ENCODE measurements around the gene ZC3H4. TPM values are rescaled to one million over a fixed set of nuclear protein-coding genes. Genes with fewer than 3 reads are reported as not detected.

Gene ZC3H4
- total RNA-seq, 4 donors from 2014 or later = 26.2 to 34.7 (median 30.2) TPM

DNA sequence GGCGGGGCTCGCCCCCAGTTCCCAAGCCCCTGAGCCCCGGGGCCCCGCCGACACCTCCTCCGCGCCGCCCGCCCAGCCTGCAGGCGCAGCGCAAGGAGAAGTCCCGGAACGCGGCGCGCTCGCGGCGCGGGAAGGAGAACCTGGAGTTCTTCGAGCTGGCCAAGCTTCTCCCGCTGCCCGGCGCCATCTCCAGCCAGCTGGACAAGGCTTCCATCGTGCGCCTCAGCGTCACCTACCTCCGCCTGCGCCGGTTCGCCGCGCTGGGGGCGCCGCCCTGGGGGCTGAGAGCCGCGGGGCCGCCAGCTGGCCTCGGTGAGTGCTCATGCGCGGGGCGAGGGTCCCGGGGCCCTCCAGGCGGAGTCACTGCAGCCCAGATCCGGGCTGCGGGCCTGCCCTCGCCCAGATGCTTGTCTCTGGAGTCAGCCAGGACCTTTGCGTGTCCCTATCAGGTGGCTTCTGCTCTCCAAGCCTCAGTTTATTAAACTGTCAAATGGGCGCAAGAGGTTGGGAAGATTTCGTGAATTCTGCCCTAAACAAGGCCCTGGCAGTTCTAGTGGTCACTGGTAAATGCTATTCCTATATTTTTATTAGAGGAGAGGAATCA, 91.9 kb downstream of the ZC3H4 start:
- no peaks in the 10 kb centered on the region for H3K36me3 ChIP-seq
- H3K27me3 ChIP-seq = peaks cover 18 to 83% (median 52%) of the 10 kb centered on the region in 4 donors
- DNase-seq (ENCODE audit: extremely low spot score) = no peak
- 5% methylated on average over 27 of the region's 50 CpGs for WGBS
- peak overlapping the region in 3 of 4 donors; percentile 26 to 43 (median 34) for H3K4me3 ChIP-seq
- no peaks in the 10 kb centered on the region for H3K9me3 ChIP-seq
- TF ChIP-seq CTCF (IDR thresholded peaks at IDR 0.05) (no peak), POLR2A (IDR thresholded peaks at IDR 0.05; ENCODE audit: low read depth) (no peak), POLR2AphosphoS5 (IDR thresholded peaks at IDR 0.05) (no peak), EP300 (IDR thresholded peaks at IDR 0.05) (no peak)
- peaks cover 24 to 45% (median 39%) of the 10 kb centered on the region in 4 donors for H3K4me1 ChIP-seq
- H3K27ac ChIP-seq (replicated peaks in 1 of 4) = no peak overlapping the region
- intact Hi-C loops (cut with DNase I) = no loop called here

DNA sequence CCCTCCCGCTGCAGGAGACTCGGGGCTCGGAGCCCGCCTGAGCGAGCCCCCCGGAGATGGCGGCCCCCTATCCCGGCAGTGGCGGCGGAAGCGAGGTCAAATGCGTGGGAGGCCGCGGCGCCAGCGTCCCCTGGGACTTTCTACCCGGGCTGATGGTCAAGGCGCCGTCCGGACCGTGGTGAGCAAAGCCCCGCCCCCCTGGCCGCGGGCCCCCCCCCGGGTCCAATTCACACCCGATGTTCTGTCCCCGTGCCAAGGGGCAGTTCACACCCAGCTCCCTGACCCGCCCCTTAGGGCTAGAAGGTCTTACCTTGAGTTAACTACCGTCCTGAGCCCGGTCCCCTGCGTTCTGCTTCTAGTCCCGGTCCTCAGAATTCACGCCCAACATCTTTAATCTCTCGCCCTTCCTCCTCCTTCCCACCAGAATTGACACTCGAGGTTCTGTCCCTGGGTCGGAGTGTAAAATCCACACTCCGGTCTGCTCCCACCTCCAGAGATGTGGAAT, 92.5 kb downstream of the ZC3H4 start:
- Histone ChIP-seq H3K9me3 (no peaks in the 10 kb centered on the region), H3K27me3 (peaks cover 18 to 77% (median 50%) of the 10 kb centered on the region in 4 donors), H3K4me3 (peak overlapping the region; percentile 25 to 43 (median 30)), H3K27ac (replicated peaks in 1 of 4) (no peak overlapping the region), H3K36me3 (no peaks in the 10 kb centered on the region), H3K4me1 (peaks cover 24 to 45% (median 39%) of the 10 kb centered on the region in 4 donors)
- intact Hi-C loops (cut with DNase I) = no loop called here
- no peak for TF ChIP-seq POLR2A (IDR thresholded peaks at IDR 0.05; ENCODE audit: low read depth)
- no peak for TF ChIP-seq POLR2AphosphoS5 (IDR thresholded peaks at IDR 0.05)
- TF ChIP-seq CTCF (IDR thresholded peaks at IDR 0.05) = no peak
- no peak for TF ChIP-seq EP300 (IDR thresholded peaks at IDR 0.05)
- WGBS = 2% methylated on average over 11 of the region's 37 CpGs
- DNase-seq (ENCODE audit: extremely low spot score) = no peak

GRCh38 chr19:47020132-47020805, 93.3 kb downstream of the ZC3H4 start:
- DNase-seq (ENCODE audit: extremely low spot score) = no peak
- intact Hi-C loops (cut with DNase I) = no loop called here
- peaks cover 18 to 69% (median 47%) of the 10 kb centered on the region in 4 donors for H3K27me3 ChIP-seq

GRCh38 chr19:47019431-47020041, 94.0 kb downstream of the ZC3H4 start, which contains the start of gene NPAS1:
Gene NPAS1, plus strand, starts transcription at chr19:47019837. Its CDS starts 1,211 bp downstream, at chr19:47021048.
- peak within 1 kb of the TSS; percentile 25 to 43 (median 30) for H3K4me3 ChIP-seq
- peaks cover 18 to 62% (median 44%) of the 10 kb centered on the region in 4 donors for H3K27me3 ChIP-seq
- H3K9me3 ChIP-seq = no peaks in the 10 kb centered on the region
- no peaks in the 10 kb centered on the region for H3K36me3 ChIP-seq
- peak; percentile 88 for DNase-seq (ENCODE audit: extremely low spot score)
- intact Hi-C loops (cut with DNase I) = no loop called here
- WGBS = 0% methylated on average over 2 of the region's 58 CpGs
- H3K4me1 ChIP-seq = peaks cover 24 to 45% (median 39%) of the 10 kb centered on the region in 4 donors
- TF ChIP-seq POLR2AphosphoS5 (IDR thresholded peaks at IDR 0.05) (no peak), CTCF (IDR thresholded peaks at IDR 0.05) (no peak), POLR2A (IDR thresholded peaks at IDR 0.05; ENCODE audit: low read depth) (no peak), EP300 (IDR thresholded peaks at IDR 0.05) (no peak)
- no peak within 1 kb of the TSS for H3K27ac ChIP-seq (replicated peaks in 1 of 4)

More at GRCh38 chr19:47020132-47020805, 93.3 kb downstream of the ZC3H4 start:
- WGBS = 0% methylated on average over 27 of the region's 62 CpGs
- no peaks in the 10 kb centered on the region for H3K36me3 ChIP-seq
- H3K4me1 ChIP-seq = peaks cover 24 to 45% (median 39%) of the 10 kb centered on the region in 4 donors
- no peaks in the 10 kb centered on the region for H3K9me3 ChIP-seq
- H3K4me3 ChIP-seq = peak overlapping the region; percentile 25 to 43 (median 30)
- TF ChIP-seq EP300 (IDR thresholded peaks at IDR 0.05) (no peak), CTCF (IDR thresholded peaks at IDR 0.05) (no peak), POLR2AphosphoS5 (IDR thresholded peaks at IDR 0.05) (no peak), POLR2A (IDR thresholded peaks at IDR 0.05; ENCODE audit: low read depth) (no peak)
- no peak overlapping the region for H3K27ac ChIP-seq (replicated peaks in 1 of 4)
